GM19025 (cell line): ENCODE measurements around the gene DNMBP.

Experiments used
- ATAC-seq: cut with Tn5 transposase; IDR thresholded peaks from one replicate; pipeline ENCODE4 v1.9.1; 2021; ENCODE audit warnings: mild to moderate bottlenecking, low read depth, moderate library complexity; ENCODE audit not compliant: unreplicated experiment

The DNMBP gene, protein sequence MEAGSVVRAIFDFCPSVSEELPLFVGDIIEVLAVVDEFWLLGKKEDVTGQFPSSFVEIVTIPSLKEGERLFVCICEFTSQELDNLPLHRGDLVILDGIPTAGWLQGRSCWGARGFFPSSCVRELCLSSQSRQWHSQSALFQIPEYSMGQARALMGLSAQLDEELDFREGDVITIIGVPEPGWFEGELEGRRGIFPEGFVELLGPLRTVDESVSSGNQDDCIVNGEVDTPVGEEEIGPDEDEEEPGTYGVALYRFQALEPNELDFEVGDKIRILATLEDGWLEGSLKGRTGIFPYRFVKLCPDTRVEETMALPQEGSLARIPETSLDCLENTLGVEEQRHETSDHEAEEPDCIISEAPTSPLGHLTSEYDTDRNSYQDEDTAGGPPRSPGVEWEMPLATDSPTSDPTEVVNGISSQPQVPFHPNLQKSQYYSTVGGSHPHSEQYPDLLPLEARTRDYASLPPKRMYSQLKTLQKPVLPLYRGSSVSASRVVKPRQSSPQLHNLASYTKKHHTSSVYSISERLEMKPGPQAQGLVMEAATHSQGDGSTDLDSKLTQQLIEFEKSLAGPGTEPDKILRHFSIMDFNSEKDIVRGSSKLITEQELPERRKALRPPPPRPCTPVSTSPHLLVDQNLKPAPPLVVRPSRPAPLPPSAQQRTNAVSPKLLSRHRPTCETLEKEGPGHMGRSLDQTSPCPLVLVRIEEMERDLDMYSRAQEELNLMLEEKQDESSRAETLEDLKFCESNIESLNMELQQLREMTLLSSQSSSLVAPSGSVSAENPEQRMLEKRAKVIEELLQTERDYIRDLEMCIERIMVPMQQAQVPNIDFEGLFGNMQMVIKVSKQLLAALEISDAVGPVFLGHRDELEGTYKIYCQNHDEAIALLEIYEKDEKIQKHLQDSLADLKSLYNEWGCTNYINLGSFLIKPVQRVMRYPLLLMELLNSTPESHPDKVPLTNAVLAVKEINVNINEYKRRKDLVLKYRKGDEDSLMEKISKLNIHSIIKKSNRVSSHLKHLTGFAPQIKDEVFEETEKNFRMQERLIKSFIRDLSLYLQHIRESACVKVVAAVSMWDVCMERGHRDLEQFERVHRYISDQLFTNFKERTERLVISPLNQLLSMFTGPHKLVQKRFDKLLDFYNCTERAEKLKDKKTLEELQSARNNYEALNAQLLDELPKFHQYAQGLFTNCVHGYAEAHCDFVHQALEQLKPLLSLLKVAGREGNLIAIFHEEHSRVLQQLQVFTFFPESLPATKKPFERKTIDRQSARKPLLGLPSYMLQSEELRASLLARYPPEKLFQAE (N-terminal part only)

DNA sequence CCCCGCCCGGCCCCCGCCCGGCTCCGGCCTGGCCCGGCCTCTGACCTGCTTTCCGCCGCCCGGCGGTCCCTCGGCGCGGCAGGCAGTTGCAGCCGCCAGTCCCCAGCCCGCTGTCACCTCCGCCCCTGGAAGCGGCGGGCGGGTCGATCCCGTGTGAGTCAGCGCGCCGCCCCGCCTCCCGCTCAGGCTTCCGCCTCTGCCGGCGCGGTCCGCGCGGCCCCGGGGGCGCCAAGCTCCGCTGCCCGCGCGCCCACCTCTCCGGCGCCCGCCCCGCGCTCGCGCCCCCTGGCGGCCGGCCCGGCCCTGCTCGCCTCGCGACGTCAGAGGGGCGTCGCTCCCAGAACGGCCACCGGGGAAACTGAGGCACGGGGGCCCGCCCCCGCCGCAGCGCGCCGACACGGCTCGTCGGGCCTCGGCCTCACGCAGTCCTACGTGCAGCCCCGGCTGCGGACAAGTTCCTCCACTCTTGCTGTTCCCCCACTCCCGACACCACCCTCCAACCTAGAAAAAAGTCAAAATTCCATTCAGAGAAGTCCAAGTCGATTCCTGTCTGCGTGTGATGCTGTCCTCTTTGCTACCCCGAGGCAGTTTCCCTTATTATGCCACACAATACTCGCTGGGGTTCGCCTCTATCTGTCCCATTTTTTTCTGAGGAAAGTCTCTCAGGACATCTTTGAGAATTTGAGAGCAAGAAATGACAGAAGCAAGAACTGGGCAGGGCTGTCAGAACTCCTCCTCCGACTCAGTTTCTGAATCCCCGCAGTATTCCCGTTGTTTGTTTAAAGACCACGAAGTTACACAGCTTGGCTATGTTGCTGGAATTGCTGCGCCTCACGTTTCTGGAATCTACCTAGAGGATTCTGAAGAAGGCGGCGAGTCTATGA lies at the start of gene DNMBP:
TSS of gene DNMBP (minus strand) at position 155 of the 884 bp plus-strand sequence. CDS start 37,823 bp downstream, outside the sequence.
- peak; percentile 67 for ATAC-seq

DNA sequence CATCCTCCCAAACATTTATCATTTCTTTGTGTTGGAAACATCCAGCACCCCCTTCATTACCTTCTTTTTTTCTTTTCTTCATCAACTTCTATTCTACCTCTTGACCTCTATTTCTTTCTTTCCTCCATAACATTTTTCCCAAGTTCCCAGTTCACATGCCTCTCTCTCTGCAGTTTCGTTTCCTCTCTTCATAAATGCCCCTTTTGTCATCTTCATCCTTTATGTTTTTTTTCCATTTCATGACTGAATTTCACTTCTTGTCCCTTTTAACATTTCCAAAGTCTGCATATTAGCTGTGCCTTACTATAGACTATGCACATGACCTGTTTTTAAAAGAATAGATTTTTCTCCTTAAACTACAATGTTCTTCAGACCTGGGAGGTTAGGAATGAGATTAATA lies 48.2 kb upstream of the DNMBP start:
- no peak for ATAC-seq

- ATAC-seq = no peak
These were observed 44.1 kb upstream of the DNMBP start for GRCh38 chr10:100053686-100054460.

- ATAC-seq = no peak
These were observed 36.3 kb upstream of the DNMBP start for GRCh38 chr10:100046021-100046486.

DNA sequence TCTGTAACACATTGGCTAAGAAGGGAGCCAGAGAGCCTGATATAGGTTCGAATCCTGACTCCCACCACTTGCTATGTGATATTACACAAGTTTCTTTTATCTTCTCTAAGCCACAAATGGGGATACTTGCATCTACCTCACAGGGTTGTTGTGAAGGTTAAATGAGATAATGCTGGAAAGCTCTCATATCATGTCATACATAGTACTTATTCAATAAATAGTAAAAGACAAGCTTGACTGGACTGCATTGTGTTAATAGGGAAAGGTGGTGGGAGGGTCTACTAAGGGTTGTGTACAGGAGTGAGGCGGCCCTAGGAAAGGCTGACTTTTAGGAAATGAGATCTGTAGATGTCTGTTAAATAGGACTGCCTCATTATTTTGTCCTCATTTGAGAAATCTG lies 35.8 kb upstream of the DNMBP start:
- no peak for ATAC-seq

DNA sequence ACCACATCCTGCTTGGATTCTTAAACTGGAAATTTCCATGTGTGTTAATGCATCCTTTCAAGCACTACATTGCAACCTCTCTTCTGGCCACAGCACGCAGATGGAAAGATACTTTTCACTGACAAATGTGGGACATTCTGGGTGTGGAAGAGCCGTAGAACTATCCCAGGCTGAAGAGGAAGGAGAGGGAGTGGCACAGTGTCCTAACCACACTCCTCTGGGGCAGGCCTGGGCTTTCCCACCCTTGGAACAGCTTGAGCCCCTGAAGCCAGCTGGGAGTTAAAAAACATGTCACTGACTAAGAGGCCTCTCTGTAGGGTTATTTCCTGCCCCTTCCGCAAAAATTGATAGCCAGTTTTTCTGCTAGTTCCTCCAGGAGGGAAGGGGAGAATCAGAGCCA lies 34.0 kb upstream of the DNMBP start:
- ATAC-seq = no peak

DNA sequence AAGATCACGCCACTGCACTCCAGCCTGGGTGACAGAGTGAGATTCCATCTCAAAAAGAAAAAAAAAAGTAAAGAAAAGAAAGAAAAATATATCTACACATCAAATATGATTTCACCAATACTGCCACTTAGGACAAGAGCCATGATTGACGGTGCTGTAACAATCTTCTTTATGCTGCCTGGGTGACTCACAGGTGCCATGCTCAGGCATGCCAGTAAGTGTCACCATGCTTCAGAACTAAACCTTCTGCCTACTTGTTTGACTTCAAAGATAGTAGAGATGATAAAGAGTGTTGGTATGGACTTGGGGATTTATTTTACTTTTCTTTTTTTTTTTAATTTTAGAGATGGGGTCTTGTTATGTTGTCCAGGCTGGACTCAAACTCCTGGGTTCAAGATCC lies 33.6 kb upstream of the DNMBP start:
- no peak for ATAC-seq

DNA sequence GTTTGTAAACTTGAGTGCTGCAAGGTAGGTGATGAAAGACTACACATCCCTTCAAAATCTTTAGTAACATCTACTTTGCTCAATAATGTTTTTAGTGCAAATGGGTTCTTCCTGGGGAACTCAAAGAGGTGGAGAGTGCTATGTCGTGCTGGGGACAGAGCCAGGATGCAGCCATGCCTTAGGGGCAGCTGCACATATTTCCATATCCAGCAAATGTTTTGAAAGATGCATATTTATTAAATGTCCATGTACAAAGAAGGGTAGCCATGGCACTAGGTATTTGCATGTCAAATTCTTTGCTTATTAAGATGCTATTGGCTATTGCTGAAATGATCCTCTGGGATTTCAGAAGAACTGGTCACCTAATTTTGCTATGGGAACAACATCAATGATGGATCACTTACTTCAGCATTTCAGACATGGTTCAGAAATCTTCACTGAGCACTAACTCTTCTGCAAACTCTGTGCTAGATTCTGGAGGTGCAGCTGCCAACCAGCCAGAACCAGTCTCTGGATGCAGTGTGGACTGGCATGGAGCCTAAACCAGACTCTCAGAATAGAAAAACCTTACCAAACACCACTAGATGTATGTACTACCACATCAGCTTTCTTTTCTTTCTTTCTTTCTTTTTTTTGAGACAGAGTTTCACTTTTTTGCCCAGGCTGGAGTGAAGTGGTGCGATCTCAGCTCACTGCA lies 31.7 kb upstream of the DNMBP start:
- no peak for ATAC-seq

DNA sequence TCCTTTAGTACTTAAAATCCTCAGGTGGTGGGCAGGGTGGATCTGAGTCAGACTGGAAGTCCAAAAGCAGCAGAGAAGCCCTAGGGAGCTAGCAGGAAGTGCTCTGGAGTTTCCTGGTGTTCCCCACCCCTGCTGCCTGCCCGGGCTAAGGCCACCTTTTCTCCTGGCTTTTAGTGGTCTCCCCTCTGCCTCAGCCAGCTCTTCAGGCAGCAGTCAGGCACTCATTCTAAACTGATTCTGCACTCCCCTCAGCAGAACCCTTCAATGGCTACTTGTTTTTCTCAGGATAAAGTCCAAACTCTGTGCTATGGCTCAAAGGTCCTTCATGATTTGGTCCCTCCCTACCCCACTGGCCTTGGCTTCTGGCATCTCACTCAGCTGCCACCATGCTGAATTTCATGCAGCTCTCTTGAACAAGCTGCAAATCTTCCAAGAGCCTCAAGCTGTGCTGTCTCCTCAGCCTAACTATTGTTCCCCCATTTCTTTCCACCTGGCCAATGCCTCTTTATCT lies 28.9 kb upstream of the DNMBP start:
- no peak for ATAC-seq

DNA sequence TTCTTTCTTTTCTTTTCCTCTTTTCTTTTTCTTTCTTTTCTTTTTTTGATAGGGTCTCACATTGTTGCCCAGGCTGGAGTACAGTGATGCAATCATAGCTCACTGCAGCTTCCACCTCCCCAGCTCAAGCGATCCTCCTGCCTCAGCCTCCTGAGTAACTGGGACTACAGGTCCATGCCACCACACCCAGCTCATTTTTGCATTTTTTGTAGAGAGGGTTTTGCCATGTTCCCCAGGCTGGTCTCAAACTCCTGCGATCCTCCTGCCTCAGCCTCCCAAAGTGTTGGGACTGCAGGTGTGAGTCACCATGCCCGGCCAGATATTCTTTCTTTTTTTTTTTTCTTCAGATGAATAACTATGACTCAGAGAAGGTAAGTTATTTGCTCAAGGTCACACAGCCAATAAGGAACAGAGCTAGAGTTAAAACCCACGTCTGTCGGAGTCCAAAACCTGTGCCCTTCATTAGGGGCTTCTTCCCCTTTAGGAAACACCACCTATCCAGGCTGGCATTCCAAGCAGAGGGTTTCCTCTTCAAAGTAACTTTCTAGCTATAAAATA lies 28.1 kb upstream of the DNMBP start:
- ATAC-seq = no peak

DNA sequence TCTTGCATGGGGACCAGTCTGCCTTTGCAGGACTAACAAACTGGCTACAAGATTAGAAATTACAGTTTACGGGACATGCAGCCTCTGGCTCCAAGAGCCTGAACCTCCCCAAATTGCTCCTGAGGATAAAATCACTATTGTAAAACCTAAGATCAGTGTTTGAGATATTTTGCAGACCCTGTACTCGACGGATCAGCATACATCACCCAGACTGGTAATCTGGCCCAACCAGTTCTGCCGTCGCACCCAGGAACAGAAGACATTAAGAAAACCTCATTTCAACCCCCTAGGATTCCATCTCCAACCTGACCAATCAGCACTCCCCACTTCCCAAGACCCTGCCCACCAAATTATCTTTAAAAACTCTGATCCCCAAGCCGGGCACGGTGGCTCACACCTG lies 27.1 kb upstream of the DNMBP start:
- no peak for ATAC-seq

GRCh38 chr10:100033766-100034418 lies 24.1 kb upstream of the DNMBP start:
- ATAC-seq = no peak

DNA sequence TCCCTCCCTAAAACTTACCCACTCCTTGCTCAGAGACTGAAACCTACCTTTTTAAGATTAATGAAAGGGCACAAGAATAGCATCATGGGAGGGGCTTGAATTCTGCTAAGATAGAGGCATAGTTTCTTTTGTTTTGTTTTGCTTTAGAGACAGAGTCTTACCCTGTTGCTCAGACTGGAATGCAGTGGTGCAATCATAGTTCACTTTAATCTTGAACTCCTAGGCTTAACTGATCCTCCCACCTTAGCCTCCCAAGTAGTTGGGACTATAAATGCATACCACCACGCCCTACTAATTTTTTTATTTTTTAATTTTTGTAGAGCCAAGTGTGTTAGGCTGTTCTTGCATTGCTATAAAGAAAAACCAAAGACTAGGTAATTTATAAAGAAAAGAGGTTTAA lies 17.7 kb upstream of the DNMBP start:
- ATAC-seq = no peak

DNA sequence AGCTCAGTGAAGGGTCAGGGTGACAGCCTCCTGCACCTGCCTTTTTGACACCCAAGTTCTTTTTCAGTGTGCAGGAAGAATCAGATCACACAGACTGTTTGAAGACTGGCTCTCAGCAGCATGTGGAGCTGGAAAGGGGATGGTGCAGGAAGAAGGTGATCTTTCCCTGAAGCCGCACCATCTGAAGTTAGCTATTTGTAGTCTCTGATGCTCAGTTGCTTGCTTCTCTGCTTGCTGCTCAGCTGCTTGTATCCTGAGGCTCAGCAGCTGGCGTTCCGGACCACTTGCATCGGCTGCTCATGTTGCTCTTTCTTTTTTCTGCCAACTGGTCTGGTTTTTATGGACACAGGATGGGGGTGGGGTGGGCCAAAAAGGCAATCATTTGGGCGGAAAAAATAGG lies 15.8 kb upstream of the DNMBP start:
- no peak for ATAC-seq

DNA sequence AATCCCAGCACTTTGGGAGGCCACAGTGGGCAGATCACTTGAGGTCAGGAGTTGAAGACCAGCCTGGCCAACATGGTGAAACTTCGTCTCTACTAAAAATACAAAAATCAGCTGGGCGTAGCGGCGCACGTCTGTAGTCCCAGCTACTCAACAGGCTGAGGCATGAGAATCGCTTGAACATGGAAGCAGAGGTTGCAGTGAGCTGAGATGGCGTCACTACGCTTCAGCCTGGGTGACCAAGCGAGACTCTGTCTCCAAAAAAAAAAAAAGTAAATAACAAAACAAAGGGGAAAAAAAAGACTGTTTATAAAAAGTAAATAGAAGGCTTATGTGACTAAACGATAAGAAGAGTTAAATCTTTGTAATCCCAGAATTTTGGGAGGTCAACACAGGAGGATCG lies 15.0 kb upstream of the DNMBP start:
- no peak for ATAC-seq

GRCh38 chr10:100022403-100022802 lies 12.7 kb upstream of the DNMBP start:
- no peak for ATAC-seq

DNA sequence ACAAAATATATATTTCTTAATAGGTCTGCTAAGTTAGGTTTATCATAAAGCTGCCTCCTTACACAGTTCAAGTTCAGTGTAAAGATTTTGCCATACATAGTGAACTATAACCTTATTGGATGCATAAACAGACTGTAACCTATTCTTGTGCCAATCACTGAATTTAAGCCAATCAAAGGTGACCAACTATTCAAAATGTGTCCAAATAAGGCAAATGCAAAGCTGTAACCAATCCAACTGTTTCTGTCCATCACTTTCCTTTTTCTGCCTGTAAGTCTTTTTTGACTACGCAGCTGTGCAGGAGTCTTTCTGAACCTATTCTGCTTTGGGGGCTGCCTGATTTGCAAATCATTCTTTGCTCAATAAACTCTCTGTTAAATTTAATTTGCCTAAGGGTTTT lies 11.6 kb upstream of the DNMBP start:
- no peak for ATAC-seq
